Neural crest cell (in vitro differentiated cells): ENCODE data around the gene ASRGL1. TPM values are rescaled to one million over a fixed set of nuclear protein-coding genes. Genes with fewer than 3 reads are reported as not detected.

ENCODE experiments used
- DNase-seq: peaks from one replicate; pipeline ENCODE4 v3.0.0; 2021; ENCODE audit warnings: low read depth, mixed read lengths, low spot score
- H3K27ac Mint-ChIP-seq: one replicate; pipeline ENCODE4 v1.8.0; 2021; ENCODE audit warnings: mild to moderate bottlenecking, mixed read lengths; ENCODE audit not compliant: unreplicated experiment
- H3K27me3 Mint-ChIP-seq: 2 replicates; pipeline ENCODE4 v1.8.0; 2021; ENCODE audit warnings: low read depth, mild to moderate bottlenecking, mixed read lengths
- H3K36me3 Mint-ChIP-seq: 2 replicates; pipeline ENCODE4 v1.8.0; 2021; ENCODE audit warnings: low read depth, mild to moderate bottlenecking, mixed read lengths
- H3K4me1 Mint-ChIP-seq: 2 replicates; pipeline ENCODE4 v1.8.0; 2021; ENCODE audit warnings: mixed read lengths
- H3K4me3 Mint-ChIP-seq: one replicate; pipeline ENCODE4 v1.8.0; 2021; ENCODE audit warnings: mild to moderate bottlenecking, mixed read lengths
- H3K9me3 Mint-ChIP-seq: 2 replicates; pipeline ENCODE4 v1.8.0; 2021; ENCODE audit warnings: mixed read lengths
- total RNA-seq: library from RNA; stranded (reverse); gene quantifications from 2 replicates; pipeline ENCODE4 v1.2.1, GENCODE V29; 2021
- TF ChIP-seq, protein P1 (sequence below): fragments of 200-600 bp; sonication (generic); conservative IDR thresholded peaks from 2 replicates; pipeline ENCODE4 v1.5.0; 2021; ENCODE audit warnings: antibody characterized with exemption, mild to moderate bottlenecking

The ASRGL1 gene
- total RNA-seq, 1 donor from 2014 or later = 57.5 TPM

GRCh38 chr11:62387381-62387780 lies 50.1 kb downstream of the ASRGL1 start:
- H3K27me3 Mint-ChIP-seq = no peaks in the 10 kb centered on the region
- H3K27ac Mint-ChIP-seq = no peak overlapping the region
- H3K4me3 Mint-ChIP-seq = no peak overlapping the region
- H3K36me3 Mint-ChIP-seq = no peaks in the 10 kb centered on the region
- H3K9me3 Mint-ChIP-seq = no peaks in the 10 kb centered on the region
- no peak for DNase-seq
- TF ChIP-seq, protein P1, sequence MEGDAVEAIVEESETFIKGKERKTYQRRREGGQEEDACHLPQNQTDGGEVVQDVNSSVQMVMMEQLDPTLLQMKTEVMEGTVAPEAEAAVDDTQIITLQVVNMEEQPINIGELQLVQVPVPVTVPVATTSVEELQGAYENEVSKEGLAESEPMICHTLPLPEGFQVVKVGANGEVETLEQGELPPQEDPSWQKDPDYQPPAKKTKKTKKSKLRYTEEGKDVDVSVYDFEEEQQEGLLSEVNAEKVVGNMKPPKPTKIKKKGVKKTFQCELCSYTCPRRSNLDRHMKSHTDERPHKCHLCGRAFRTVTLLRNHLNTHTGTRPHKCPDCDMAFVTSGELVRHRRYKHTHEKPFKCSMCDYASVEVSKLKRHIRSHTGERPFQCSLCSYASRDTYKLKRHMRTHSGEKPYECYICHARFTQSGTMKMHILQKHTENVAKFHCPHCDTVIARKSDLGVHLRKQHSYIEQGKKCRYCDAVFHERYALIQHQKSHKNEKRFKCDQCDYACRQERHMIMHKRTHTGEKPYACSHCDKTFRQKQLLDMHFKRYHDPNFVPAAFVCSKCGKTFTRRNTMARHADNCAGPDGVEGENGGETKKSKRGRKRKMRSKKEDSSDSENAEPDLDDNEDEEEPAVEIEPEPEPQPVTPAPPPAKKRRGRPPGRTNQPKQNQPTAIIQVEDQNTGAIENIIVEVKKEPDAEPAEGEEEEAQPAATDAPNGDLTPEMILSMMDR = no peak
- H3K4me1 Mint-ChIP-seq = no peaks in the 10 kb centered on the region

DNA sequence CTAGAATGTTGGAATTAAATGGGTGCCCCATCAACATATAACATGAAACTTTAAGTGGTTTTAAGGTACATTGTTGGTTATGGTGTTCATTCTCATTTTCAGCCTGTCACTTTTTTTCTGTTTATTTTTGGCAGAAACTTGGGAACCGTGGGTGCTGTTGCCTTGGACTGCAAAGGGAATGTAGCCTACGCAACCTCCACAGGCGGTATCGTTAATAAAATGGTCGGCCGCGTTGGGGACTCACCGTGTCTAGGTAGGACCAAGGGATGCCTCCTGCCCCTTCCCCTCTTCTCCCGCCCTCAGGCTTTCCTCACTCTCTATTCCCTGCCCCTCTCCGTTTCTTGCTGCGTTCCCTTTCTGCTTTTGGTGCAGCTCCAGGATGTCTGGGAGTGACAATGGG lies 51.8 kb downstream of the ASRGL1 start:
- Mint-ChIP-seq H3K4me1 (no peaks in the 10 kb centered on the region), H3K4me3 (no peak overlapping the region), H3K9me3 (no peaks in the 10 kb centered on the region), H3K27me3 (no peaks in the 10 kb centered on the region), H3K27ac (no peak overlapping the region), H3K36me3 (no peaks in the 10 kb centered on the region)
- TF ChIP-seq, protein P1 = no peak
- DNase-seq = no peak

DNA sequence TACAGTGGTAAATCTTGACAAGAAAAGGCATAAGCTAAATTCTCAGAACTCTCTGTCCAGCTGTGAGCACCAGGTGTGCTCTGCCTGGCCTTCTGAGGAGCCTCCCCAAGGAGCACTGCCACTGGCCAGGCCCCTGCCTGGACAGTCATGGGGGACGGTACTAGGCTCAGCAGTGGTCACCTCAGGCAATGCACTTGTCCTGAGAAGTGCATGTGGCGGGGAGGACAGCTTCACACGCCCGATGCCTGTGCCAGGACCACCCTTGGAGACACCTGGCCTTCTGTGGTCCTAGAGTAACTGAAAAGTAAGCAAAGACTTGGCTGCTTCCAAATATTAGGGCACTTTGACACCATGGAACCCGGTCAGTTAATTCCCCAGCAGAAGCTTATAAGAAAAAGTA lies 53.0 kb downstream of the ASRGL1 start:
- TF ChIP-seq, protein P1 = no peak
- H3K4me3 Mint-ChIP-seq = no peak overlapping the region
- peaks cover 7% of the 10 kb centered on the region for H3K4me1 Mint-ChIP-seq
- no peaks in the 10 kb centered on the region for H3K36me3 Mint-ChIP-seq
- no peak overlapping the region for H3K27ac Mint-ChIP-seq
- no peaks in the 10 kb centered on the region for H3K27me3 Mint-ChIP-seq
- no peak for DNase-seq
- H3K9me3 Mint-ChIP-seq = no peaks in the 10 kb centered on the region

GRCh38 chr11:62390722-62391121 lies 53.5 kb downstream of the ASRGL1 start:
- H3K27ac Mint-ChIP-seq = no peak overlapping the region
- H3K9me3 Mint-ChIP-seq = no peaks in the 10 kb centered on the region
- TF ChIP-seq, protein P1 = no peak
- DNase-seq = no peak
- no peaks in the 10 kb centered on the region for H3K27me3 Mint-ChIP-seq
- no peak overlapping the region for H3K4me3 Mint-ChIP-seq
- H3K36me3 Mint-ChIP-seq = no peaks in the 10 kb centered on the region
- peaks cover 10% of the 10 kb centered on the region for H3K4me1 Mint-ChIP-seq

DNA sequence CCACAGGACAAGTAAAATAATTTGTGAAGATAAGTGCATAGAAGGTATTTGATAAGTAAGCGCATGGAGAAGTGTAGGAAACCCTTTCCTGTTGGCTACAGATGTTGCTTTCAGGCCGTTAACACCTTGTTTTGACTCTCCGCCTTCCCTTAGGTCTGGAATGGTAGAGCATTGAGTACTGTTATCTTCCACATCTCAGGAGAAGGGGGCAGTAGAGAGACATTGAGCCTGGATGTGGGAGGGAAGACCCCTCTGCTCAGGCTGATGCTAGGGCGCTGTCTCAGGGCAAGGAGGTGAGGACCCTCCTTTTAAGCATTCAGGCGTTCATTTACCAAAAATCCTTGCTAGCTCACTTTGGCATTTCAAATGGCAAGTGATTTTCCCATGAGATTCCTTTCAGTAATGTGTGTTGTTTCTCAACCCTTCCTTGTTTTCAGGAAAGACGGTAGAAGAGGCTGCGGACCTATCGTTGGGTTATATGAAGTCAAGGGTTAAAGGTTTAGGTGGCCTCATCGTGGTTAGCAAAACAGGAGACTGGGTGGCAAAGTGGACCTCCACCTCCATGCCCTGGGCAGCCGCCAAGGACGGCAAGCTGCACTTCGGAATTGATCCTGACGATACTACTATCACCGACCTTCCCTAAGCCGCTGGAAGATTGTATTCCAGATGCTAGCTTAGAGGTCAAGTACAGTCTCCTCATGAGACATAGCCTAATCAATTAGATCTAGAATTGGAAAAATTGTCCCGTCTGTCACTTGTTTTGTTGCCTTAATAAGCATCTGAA lies 54.6 kb downstream of the ASRGL1 start:
- Mint-ChIP-seq H3K36me3 (no peaks in the 10 kb centered on the region), H3K4me1 (peaks cover 10% of the 10 kb centered on the region), H3K27ac (no peak overlapping the region), H3K27me3 (no peaks in the 10 kb centered on the region), H3K4me3 (no peak overlapping the region), H3K9me3 (no peaks in the 10 kb centered on the region)
- no peak for DNase-seq
- TF ChIP-seq, protein P1 = peak; percentile 24
